ENCODE data around the gene MTRF1L. TPM values are rescaled to one million over a fixed set of nuclear protein-coding genes. Genes with fewer than 3 reads are reported as not detected.

MTRF1L gene
- total RNA-seq, 2 donors from 2014 or later, result 17.9 to 22.6 TPM

DNA sequence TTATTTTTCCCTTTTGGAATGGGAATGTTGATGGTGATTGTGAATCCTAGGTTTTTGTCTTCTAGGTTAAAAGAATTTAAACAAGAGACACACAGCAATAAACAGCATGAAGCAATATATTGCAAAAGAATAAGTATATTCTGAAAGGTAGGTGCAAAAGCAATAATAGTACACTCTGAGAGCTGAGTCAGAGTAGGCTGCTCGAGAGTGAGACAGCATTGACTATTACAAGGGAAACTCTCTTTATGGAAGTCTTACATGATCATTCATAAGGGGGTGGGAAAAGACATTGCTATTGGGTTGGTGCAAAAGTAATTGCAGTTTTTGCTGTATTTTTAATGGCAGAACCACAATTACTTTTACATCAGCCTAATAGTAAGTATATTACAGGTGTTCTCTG lies 44.7 kb downstream of the MTRF1L start:
- DNase-seq (ENCODE audit: low spot score) (no peak), ATAC-seq (ENCODE audit: insufficient number of reproducible peaks, low FRiP score, low read depth) (no peak)
- Histone ChIP-seq H3K36me3 (no peaks in the 10 kb centered on the region), H3K27ac (no peak overlapping the region), H3K27me3 (replicated peaks; ENCODE audit: insufficient read depth) (no peaks in the 10 kb centered on the region), H3K4me3 (no peak overlapping the region), H3K4me1 (ENCODE audit: control insufficient read depth in 1 of 2, low read depth in 2 of 2) (no peaks in the 10 kb centered on the region), H3K9me3 (no peaks in the 10 kb centered on the region)
- TF ChIP-seq, protein P1, sequence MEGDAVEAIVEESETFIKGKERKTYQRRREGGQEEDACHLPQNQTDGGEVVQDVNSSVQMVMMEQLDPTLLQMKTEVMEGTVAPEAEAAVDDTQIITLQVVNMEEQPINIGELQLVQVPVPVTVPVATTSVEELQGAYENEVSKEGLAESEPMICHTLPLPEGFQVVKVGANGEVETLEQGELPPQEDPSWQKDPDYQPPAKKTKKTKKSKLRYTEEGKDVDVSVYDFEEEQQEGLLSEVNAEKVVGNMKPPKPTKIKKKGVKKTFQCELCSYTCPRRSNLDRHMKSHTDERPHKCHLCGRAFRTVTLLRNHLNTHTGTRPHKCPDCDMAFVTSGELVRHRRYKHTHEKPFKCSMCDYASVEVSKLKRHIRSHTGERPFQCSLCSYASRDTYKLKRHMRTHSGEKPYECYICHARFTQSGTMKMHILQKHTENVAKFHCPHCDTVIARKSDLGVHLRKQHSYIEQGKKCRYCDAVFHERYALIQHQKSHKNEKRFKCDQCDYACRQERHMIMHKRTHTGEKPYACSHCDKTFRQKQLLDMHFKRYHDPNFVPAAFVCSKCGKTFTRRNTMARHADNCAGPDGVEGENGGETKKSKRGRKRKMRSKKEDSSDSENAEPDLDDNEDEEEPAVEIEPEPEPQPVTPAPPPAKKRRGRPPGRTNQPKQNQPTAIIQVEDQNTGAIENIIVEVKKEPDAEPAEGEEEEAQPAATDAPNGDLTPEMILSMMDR (IDR thresholded peaks at IDR 0.05), result no peak

- Histone ChIP-seq H3K27me3 (replicated peaks; ENCODE audit: insufficient read depth) (no peaks in the 10 kb centered on the region), H3K36me3 (no peaks in the 10 kb centered on the region), H3K4me1 (ENCODE audit: control insufficient read depth in 1 of 2, low read depth in 2 of 2) (no peaks in the 10 kb centered on the region), H3K4me3 (no peak overlapping the region), H3K27ac (no peak overlapping the region), H3K9me3 (no peaks in the 10 kb centered on the region)
- no peak for ATAC-seq (ENCODE audit: insufficient number of reproducible peaks, low FRiP score, low read depth)
- no peak for DNase-seq (ENCODE audit: low spot score)
- TF ChIP-seq, protein P1 (IDR thresholded peaks at IDR 0.05), result no peak
Observed at GRCh38 chr6:152954443-152954842, 48.1 kb downstream of the MTRF1L start.

GRCh38 chr6:152952866-152953509 lies 49.5 kb downstream of the MTRF1L start:
- Histone ChIP-seq H3K36me3 (no peaks in the 10 kb centered on the region), H3K27ac (no peak overlapping the region), H3K9me3 (no peaks in the 10 kb centered on the region), H3K27me3 (replicated peaks; ENCODE audit: insufficient read depth) (no peaks in the 10 kb centered on the region), H3K4me3 (no peak overlapping the region), H3K4me1 (ENCODE audit: control insufficient read depth in 1 of 2, low read depth in 2 of 2) (peaks cover 0 to 5% of the 10 kb centered on the region in 2 donors)
- TF ChIP-seq, protein P1 (IDR thresholded peaks at IDR 0.05), result peak; percentile 18
- ATAC-seq (ENCODE audit: insufficient number of reproducible peaks, low FRiP score, low read depth), result no peak
- DNase-seq (ENCODE audit: low spot score), result no peak

- Histone ChIP-seq H3K9me3 (no peaks in the 10 kb centered on the region), H3K4me1 (ENCODE audit: control insufficient read depth in 1 of 2, low read depth in 2 of 2) (peaks cover 0 to 6% of the 10 kb centered on the region in 2 donors), H3K27me3 (replicated peaks; ENCODE audit: insufficient read depth) (no peaks in the 10 kb centered on the region), H3K27ac (no peak overlapping the region), H3K36me3 (no peaks in the 10 kb centered on the region), H3K4me3 (no peak overlapping the region)
- TF ChIP-seq, protein P1 (IDR thresholded peaks at IDR 0.05), result no peak
- no peak for ATAC-seq (ENCODE audit: insufficient number of reproducible peaks, low FRiP score, low read depth)
- no peak for DNase-seq (ENCODE audit: low spot score)
Observed at GRCh38 chr6:152952045-152952444, 50.5 kb downstream of the MTRF1L start.

DNA sequence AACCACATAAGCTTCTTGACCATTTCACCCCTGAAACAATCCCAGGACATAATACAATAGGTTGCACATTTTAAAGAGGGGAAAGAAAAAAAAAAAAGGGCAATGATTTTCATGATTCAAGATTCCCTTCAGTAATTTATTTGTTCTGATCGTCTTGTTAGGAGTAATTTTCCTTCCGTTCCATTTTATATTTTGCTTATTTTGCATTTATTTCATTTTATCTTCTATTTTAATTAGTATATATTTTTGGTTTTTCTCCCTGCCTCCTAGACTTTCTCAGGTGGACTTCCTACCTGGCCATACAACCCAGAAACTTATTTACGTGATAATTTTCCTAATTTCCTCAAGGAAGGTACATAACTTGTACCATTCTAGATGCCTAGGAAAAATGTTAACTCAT lies 52.3 kb downstream of the MTRF1L start:
- Histone ChIP-seq H3K9me3 (no peaks in the 10 kb centered on the region), H3K4me1 (ENCODE audit: control insufficient read depth in 1 of 2, low read depth in 2 of 2) (peaks cover 0 to 6% of the 10 kb centered on the region in 2 donors), H3K27ac (no peak overlapping the region), H3K27me3 (replicated peaks; ENCODE audit: insufficient read depth) (no peaks in the 10 kb centered on the region), H3K36me3 (no peaks in the 10 kb centered on the region), H3K4me3 (no peak overlapping the region)
- DNase-seq (ENCODE audit: low spot score), result no peak
- TF ChIP-seq, protein P1 (IDR thresholded peaks at IDR 0.05), result no peak
- no peak for ATAC-seq (ENCODE audit: insufficient number of reproducible peaks, low FRiP score, low read depth)
